Upper lobe of left lung (tissue), 6 donors: ENCODE measurements around the gene LRBA. TPM values are rescaled to one million over a fixed set of nuclear protein-coding genes. Genes with fewer than 3 reads are reported as not detected.

Source experiments
- ATAC-seq, 2 donors: fragments of 200-7000 bp; cut with Tn5 transposase; one replicate each; pipeline ENCODE4 v1.9.1; 2022; ENCODE audit warnings: mild to moderate bottlenecking in 2 of 2, moderate library complexity in 2 of 2; ENCODE audit not compliant: low FRiP score in 2 of 2
- DNase-seq, 2 donors: peaks; one replicate each; pipeline ENCODE4 v3.0.0-alpha.2; 2019 to 2020
- H3K27ac ChIP-seq, 4 donors: fragments of 200-600 bp; sonication (generic); one replicate each; pipeline ENCODE4 v1.5.1; 2016 to 2019
- H3K27me3 ChIP-seq, 4 donors: fragments of 200-600 bp; sonication (generic); one replicate each; pipeline ENCODE4 v1.5.1; 2017 to 2019
- H3K36me3 ChIP-seq, 4 donors: fragments of 200-600 bp; sonication (generic); one replicate each; pipeline ENCODE4 v1.5.1; 2016 to 2019
- H3K4me1 ChIP-seq, 4 donors: fragments of 200-600 bp; sonication (generic); one replicate each; pipeline ENCODE4 v1.5.1; 2018 to 2019
- H3K4me3 ChIP-seq, 4 donors: fragments of 200-600 bp; sonication (generic); one replicate each; pipeline ENCODE4 v1.5.1; 2017 to 2019; ENCODE audit warnings: mild to moderate bottlenecking in 2 of 4, moderate library complexity in 1 of 4
- H3K9me3 ChIP-seq, 4 donors: fragments of 200-600 bp; sonication (generic); one replicate each; pipeline ENCODE4 v1.5.1; 2018 to 2019
- CTCF ChIP-seq, 6 experiments: fragments of 450-650 bp in 4 of 6; fragments of 200-600 bp in 2 of 6; sonication (generic) in 2 of 6; IDR thresholded peaks; one replicate each; pipeline ENCODE4 v1.5.1; 2016 to 2019; ENCODE audit warnings: antibody characterized with exemption in 6 of 6
- EP300 ChIP-seq, 4 donors: sonication (generic); formaldehyde crosslinking; IDR thresholded peaks; one replicate each; pipeline ENCODE4 v1.5.1; 2017; ENCODE audit warnings: antibody characterized with exemption in 4 of 4, control low read depth in 2 of 4
- POLR2A ChIP-seq, 4 donors: fragments of 450-650 bp; IDR thresholded peaks; one replicate each; pipeline ENCODE4 v1.5.1; 2016 to 2017; ENCODE audit warnings: antibody characterized with exemption in 4 of 4, mild to moderate bottlenecking in 2 of 4
- POLR2AphosphoS5 ChIP-seq, 2 donors: sonication (generic); formaldehyde crosslinking; IDR thresholded peaks; one replicate each; pipeline ENCODE4 v1.5.1; 2017; ENCODE audit warnings: antibody characterized with exemption in 2 of 2
- WGBS, 2 donors: methylation state at CpG; one replicate each; pipeline ENCODE4 v1.1.5; 2017 to 2018; 5-methylcytosine and 5-hydroxymethylcytosine counted together
- total RNA-seq, 6 donors: library from RNA; depleted of rRNA in 4 of 6; stranded (reverse); fragments of >200 nt in 4 of 6; gene quantifications; one replicate each; pipeline versions ENCODE4 v1.1.0 to v1.2.1, GENCODE V29; 2016 to 2021
- donor health status: DM: no; HTN: no; CAD: no; lungs with moderate emphysema.
- donor health status: DM: no; HTN: yes; CAD: no; lungs with severe emphysema.

Gene LRBA
- total RNA-seq, 6 donors from 2014 or later = 34.7 to 139 (median 56.4) TPM

DNA sequence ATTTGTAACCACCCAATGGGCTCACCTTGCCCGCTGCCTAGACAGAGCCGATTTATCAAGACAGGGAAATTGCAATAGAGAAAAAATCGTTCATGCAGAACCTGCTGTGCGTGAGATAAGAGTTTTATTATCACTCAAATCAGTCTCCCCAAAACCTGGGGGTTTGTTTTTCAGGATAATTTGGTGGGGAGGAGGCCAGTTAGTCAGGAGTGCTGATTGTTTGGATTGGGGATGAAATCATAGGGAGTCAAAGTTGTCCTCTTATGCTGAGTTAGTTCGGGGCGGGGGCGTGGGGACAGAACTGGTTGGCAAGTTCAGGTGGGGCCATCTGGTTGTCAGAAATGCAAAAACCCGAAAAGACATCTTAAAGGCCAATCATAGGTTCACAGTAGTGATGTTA is 230.1 kb downstream of the LRBA start:
- ATAC-seq (no peak), DNase-seq (no peak)
- no peaks in the 10 kb centered on the region for H3K36me3 ChIP-seq
- H3K27ac ChIP-seq = no peak overlapping the region
- H3K9me3 ChIP-seq = no peaks in the 10 kb centered on the region
- no peak overlapping the region for H3K4me3 ChIP-seq
- 84 to 86% methylated on average over 8 of the region's 8 CpGs for WGBS, 2 donors
- no peak for TF ChIP-seq POLR2AphosphoS5 (IDR thresholded peaks at IDR 0.05)
- no peak for TF ChIP-seq CTCF (IDR thresholded peaks at IDR 0.05)
- TF ChIP-seq EP300 (IDR thresholded peaks at IDR 0.05) = no peak
- no peak for TF ChIP-seq POLR2A (IDR thresholded peaks at IDR 0.05)
- H3K4me1 ChIP-seq = no peaks in the 10 kb centered on the region
- no peaks in the 10 kb centered on the region for H3K27me3 ChIP-seq

DNA sequence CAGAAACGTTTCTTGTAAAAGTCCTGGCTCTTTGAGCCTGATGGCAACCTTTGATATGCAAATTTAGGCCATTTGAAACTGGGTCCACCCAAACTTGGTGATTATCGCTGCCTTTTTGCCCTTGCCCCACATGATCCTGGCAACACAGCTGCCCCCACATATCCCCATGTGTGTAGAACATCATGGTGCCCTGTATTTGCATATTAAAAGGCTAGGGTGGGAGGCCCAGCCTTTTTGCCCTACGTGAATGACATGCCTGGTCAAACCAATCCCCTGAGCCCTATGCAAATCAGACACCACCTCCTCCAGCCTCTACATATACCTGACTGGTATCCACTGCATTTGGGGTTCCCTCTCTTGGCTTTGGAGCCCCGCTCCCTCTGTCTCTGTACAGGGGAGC is 230.8 kb downstream of the LRBA start:
- DNase-seq (no peak), ATAC-seq (no peak)
- H3K36me3 ChIP-seq = no peaks in the 10 kb centered on the region
- no peak for TF ChIP-seq CTCF (IDR thresholded peaks at IDR 0.05)
- no peak for TF ChIP-seq EP300 (IDR thresholded peaks at IDR 0.05)
- TF ChIP-seq POLR2A (IDR thresholded peaks at IDR 0.05) = no peak
- TF ChIP-seq POLR2AphosphoS5 (IDR thresholded peaks at IDR 0.05) = no peak
- no peaks in the 10 kb centered on the region for H3K9me3 ChIP-seq
- no peaks in the 10 kb centered on the region for H3K27me3 ChIP-seq
- H3K27ac ChIP-seq = no peak overlapping the region
- no peak overlapping the region for H3K4me3 ChIP-seq
- H3K4me1 ChIP-seq = no peaks in the 10 kb centered on the region
- WGBS, 2 donors = 77 to 85% methylated on average over 4 of the region's 4 CpGs

DNA sequence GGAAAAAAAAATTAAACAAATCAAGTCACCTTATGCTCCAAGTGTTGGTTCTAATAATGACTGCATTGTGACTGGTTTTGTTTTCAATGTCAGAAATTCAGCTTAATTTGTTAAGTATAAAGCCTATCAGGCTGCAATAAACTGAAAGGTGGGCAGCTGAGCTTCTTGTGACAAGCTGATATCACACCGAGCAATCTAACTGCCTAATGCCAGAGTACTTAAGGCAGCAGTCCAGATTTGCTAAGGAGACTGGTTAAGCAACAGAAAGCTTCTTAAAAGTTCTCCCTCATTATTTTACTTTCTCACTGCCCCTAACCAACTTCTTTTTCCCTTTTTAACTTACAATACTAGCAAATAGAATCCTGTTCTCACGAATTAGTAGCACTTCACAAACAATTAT is 232.2 kb downstream of the LRBA start:
- Histone ChIP-seq H3K4me3 (no peak overlapping the region), H3K4me1 (no peaks in the 10 kb centered on the region), H3K27ac (no peak overlapping the region), H3K27me3 (no peaks in the 10 kb centered on the region), H3K36me3 (no peaks in the 10 kb centered on the region), H3K9me3 (no peaks in the 10 kb centered on the region)
- DNase-seq (no peak), ATAC-seq (no peak)
- no peak for TF ChIP-seq CTCF (IDR thresholded peaks at IDR 0.05)
- TF ChIP-seq EP300 (IDR thresholded peaks at IDR 0.05) = no peak
- TF ChIP-seq POLR2AphosphoS5 (IDR thresholded peaks at IDR 0.05) = no peak
- no peak for TF ChIP-seq POLR2A (IDR thresholded peaks at IDR 0.05)
- WGBS, 2 donors = 71 to 87% methylated on average over 2 of the region's 2 CpGs

GRCh38 chr4:150782311-150782710 is 232.8 kb downstream of the LRBA start:
- Histone ChIP-seq H3K4me3 (no peak overlapping the region), H3K27me3 (no peaks in the 10 kb centered on the region), H3K27ac (no peak overlapping the region), H3K9me3 (no peaks in the 10 kb centered on the region), H3K36me3 (no peaks in the 10 kb centered on the region), H3K4me1 (no peaks in the 10 kb centered on the region)
- no peak for TF ChIP-seq POLR2AphosphoS5 (IDR thresholded peaks at IDR 0.05)
- no peak for DNase-seq
- WGBS, 2 donors = 68 to 77% methylated on average over 2 of the region's 2 CpGs
- no peak for ATAC-seq

DNA sequence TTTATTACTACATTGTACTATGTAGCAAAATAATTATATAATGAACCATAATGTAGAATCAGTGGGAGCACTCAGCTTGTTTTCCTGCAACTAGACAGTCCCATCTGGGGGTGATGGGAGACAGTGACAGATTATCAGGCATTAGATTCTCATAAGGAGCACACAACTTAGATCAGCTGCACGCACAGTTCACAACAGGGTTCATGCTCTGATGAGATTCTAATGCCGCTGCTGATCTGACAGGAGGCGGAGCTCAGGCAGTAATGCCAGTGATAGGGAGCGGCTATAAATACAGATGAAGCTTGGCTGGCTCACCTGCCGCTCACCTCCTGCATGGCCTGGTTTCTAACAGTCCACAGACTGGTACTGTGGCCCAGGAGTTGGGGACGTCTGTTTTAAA is 233.9 kb downstream of the LRBA start:
- 96 to 98% methylated on average over 6 of the region's 6 CpGs for WGBS, 2 donors
- ATAC-seq (no peak), DNase-seq (no peak)
- no peaks in the 10 kb centered on the region for H3K9me3 ChIP-seq
- no peaks in the 10 kb centered on the region for H3K4me1 ChIP-seq
- no peaks in the 10 kb centered on the region for H3K36me3 ChIP-seq
- H3K27ac ChIP-seq = no peak overlapping the region
- TF ChIP-seq EP300 (IDR thresholded peaks at IDR 0.05) = no peak
- no peak for TF ChIP-seq POLR2AphosphoS5 (IDR thresholded peaks at IDR 0.05)
- no peak for TF ChIP-seq CTCF (IDR thresholded peaks at IDR 0.05)
- no peak for TF ChIP-seq POLR2A (IDR thresholded peaks at IDR 0.05)
- H3K4me3 ChIP-seq = no peak overlapping the region
- H3K27me3 ChIP-seq = no peaks in the 10 kb centered on the region
